HAP-1 (cell line): ENCODE data around the gene PABPN1L.
A peak's percentile ranks its signal among the peaks of the same experiment; 100 is the strongest.

Experiments
- DNase-seq, 2 experiments: peaks; one replicate each; pipeline ENCODE4 v3.0.0-alpha.2; 2016 to 2020; ENCODE audit warnings: low spot score in 2 of 2
- H3K27me3 ChIP-seq: fragments of 250-450 bp; sonication (Bioruptor Pico); 2 replicates; pipeline ENCODE4 v1.5.1; 2020; ENCODE audit warnings: low read depth, mild to moderate bottlenecking, moderate library complexity
- H3K36me3 ChIP-seq: fragments of 250-450 bp; sonication (Bioruptor Pico); replicated peaks from 2 replicates; pipeline ENCODE4 v1.5.1; 2020; ENCODE audit warnings: mild to moderate bottlenecking
- H3K4me1 ChIP-seq: fragments of 250-450 bp; sonication (Bioruptor Pico); 2 replicates; pipeline ENCODE4 v1.5.1; 2020; ENCODE audit warnings: mild to moderate bottlenecking
- H3K4me3 ChIP-seq: fragments of 250-450 bp; sonication (Bioruptor Pico); 2 replicates; pipeline ENCODE4 v1.5.1; 2020; ENCODE audit warnings: mild to moderate bottlenecking, moderate library complexity
- H3K9me3 ChIP-seq: fragments of 250-450 bp; sonication (Bioruptor Pico); 2 replicates; pipeline ENCODE4 v1.5.1; 2020; ENCODE audit warnings: mild to moderate bottlenecking, moderate library complexity
- in situ Hi-C: fragments of 300-500 bp; cut with MboI; formaldehyde crosslinking; loops from 3 replicates; pipeline ENCODE4 v1.14.3; 2020; ENCODE audit warnings: low sequenced_read_pairs, inconsistent platforms, mixed read lengths

Gene PABPN1L

DNA sequence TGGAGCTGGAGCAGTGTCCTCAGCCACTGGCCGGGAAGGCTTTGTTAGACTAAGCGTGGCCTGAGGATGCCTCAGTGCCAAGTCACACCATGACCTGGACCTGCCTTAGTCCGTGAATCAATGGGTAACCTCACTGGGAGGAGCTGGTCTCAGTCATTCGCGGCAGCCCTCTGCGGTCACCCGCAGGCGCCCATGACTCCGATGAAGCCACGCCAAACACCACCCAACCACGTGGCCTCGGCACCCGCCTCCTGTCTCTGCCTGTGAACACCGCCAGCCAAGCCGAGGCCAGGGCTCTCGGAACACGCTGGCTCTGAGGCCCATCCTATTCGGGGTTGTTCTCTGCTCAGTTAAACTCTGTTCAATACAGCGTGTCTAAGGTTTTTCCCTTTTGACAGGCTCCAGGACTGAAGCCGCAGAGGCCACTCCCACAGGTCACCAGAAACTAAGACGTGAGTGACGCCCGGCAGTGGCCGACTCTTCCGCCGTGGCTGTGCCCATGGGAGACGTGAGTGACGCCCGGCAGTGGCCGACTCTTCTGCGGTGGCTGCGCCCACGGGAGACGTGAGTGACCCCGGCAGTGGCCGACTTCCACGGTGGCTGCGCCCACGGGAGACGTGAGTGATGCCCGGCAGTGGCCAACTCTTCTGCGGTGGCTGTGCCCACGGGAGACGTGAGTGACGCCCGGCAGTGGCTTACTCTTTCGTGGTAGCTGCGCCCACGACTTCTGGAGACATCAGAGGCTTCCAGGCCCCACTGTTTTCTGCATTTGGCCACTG is 16.8 kb upstream of the PABPN1L start:
- no peak for DNase-seq
- in situ Hi-C loops: no loop called here
- Histone ChIP-seq H3K4me3 (no peak overlapping the region), H3K9me3 (no peaks in the 10 kb centered on the region), H3K4me1 (no peaks in the 10 kb centered on the region), H3K27me3 (no peaks in the 10 kb centered on the region), H3K36me3 (no peaks in the 10 kb centered on the region)

DNA sequence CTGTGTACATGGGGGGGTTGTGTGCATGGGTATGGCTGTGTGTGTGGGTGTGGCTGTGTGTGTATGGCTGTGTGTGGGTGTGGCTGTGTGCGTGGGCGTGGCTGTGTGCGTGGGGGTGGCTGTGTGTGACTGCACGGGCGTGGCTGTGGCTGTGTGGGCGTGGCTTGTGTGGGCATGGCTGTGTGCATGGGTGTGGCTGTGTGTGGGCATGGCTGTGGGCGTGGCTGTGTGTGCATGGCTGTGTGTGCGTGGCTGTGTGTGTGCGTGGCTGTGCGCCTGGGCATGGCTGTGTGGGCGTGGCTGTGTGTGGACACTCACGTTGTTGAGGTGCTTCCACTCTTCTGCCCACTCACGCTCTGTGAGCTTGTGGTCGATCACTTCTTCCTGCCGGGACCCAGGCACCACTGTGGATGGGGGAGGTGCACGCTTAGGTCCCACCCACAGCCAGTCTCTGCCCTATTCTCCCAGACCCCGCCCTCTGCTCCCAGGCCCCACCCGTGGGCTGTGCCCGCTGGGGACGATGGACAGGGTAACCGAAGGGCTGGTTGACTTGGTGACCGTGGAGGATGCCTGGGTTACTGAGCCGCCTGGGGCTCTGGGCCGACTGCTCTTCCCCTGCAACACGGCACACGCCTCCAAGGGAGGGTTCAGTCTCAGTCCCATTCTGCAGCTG is 16.0 kb upstream of the PABPN1L start:
- Histone ChIP-seq H3K4me3 (no peak overlapping the region), H3K27me3 (no peaks in the 10 kb centered on the region)
- in situ Hi-C loops: no loop called here

DNA sequence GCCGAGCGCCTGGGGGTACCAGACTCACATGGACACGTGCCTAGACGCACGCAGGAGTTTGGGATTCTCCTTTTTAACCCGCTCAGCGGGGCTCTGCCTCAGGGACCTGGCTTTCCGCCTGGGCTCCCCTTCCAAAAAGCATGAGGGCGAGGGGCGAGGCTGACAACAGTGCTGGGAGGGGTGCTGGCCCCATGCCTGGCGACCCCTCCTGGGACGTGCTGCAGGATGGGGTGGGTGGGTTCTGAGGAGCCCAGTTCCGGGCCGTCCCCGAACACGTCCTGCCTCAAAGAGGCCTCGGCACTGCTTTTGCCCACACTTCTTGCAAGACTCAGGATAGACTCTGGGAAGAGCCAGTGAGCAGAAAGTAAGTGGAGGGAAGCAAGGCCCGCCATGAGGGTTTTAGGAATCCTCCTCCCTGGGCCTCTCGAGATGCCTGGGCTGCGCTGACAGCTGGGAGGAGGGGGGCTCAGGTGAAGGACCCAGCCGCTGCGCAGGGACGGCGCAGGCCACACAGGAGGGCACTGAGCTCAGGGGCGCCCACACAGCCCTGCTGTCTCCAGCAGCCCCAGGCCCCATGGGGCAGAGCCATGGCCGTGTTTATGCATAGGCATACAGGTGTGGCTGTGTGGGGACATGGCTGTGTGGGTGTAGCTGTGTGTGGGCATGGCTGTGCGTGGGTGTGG is 15.4 kb upstream of the PABPN1L start:
- no peaks in the 10 kb centered on the region for H3K4me1 ChIP-seq
- no peak for DNase-seq
- H3K27me3 ChIP-seq: no peaks in the 10 kb centered on the region; the same call in 1 of the 2 replicates
- in situ Hi-C loops: no loop called here
- no peak overlapping the region for H3K4me3 ChIP-seq
- no peaks in the 10 kb centered on the region for H3K9me3 ChIP-seq
- no peaks in the 10 kb centered on the region for H3K36me3 ChIP-seq

More for the DNA sequence above, 16.0 kb upstream of the PABPN1L start:
- Histone ChIP-seq H3K9me3 (no peaks in the 10 kb centered on the region), H3K4me1 (no peaks in the 10 kb centered on the region), H3K36me3 (no peaks in the 10 kb centered on the region)
- DNase-seq: peak in 1 of 2 experiments; percentile 29

DNA sequence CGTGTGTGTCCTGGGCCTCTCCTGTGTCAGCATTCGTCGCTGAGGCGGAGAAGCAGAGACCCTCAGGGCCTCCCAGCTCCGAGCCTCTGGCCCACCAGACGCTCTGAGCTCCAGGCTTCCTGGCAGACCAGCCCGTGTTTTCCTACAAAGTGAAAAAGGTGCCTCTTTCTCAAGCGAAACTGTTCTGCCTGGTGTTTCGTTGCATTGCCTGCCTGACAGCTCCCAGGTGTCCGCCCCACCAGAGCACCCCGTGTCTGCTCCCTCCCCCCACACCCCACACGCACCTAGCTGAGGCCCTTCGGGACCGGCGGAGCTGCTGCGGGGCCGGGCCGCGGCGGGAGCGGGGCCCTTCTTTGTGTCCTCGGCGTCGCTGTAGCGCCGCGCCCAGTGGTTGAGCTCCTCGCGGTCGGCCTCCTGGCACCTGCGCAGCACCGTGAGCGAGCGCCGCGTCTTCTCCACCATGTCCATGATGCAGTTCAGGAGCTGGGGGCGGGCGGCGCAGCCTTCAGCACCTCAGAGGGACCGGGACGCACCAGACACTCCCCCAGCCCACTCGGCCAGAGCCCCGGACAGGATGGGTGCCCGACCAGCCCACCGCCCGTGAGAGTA is 14.7 kb upstream of the PABPN1L start:
- no peak for DNase-seq
- no peak overlapping the region for H3K4me3 ChIP-seq
- H3K36me3 ChIP-seq: no peaks in the 10 kb centered on the region
- H3K27me3 ChIP-seq: peaks cover under 1% of the 10 kb centered on the region; the same call in 1 of the 2 replicates
- H3K9me3 ChIP-seq: no peaks in the 10 kb centered on the region
- H3K4me1 ChIP-seq: no peaks in the 10 kb centered on the region
- in situ Hi-C loops: no loop called here

DNA sequence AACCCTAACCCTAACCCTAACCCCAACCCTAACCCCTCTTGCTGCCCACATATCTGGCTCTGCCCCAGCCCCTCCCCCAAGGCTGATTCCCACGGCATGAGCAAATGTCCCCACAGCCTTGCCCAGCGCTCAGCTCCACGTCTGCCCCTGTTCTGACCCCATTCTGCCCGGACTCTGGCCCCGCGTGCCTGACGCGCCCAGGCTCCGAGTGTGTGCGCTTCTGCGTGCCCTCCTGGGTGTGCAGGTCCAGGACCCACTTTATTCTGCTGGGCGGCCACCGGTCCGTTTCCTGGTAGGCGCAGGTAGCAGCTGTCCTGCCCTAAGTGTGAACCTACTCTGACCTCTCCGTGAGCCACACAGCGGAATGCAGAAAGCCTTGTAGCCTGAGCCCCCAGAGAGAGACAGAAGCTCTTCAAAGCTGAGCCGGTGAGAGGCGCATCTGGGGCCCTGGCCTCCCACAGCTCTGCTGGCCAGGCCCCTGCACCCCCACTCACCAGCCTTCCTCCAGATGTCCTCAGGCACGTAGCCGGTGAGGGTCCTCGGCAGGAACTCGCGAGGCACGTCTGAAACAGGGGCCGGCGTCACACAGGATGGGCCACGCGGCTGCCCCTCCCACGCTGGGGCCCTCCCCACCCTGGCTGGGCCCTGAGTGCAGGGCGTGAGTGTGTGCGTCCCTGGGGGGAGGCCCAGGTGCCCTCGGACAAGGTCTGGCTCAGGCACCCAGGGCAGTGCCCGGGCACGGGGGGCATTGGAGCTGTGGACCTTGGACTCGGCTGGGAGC is 14.0 kb upstream of the PABPN1L start:
- Histone ChIP-seq H3K4me3 (no peak overlapping the region), H3K4me1 (no peaks in the 10 kb centered on the region), H3K36me3 (no peaks in the 10 kb centered on the region), H3K27me3 (peaks cover 4% of the 10 kb centered on the region; the same call in 1 of the 2 replicates), H3K9me3 (no peaks in the 10 kb centered on the region)
- no peak for DNase-seq
- in situ Hi-C loops: no loop called here

DNA sequence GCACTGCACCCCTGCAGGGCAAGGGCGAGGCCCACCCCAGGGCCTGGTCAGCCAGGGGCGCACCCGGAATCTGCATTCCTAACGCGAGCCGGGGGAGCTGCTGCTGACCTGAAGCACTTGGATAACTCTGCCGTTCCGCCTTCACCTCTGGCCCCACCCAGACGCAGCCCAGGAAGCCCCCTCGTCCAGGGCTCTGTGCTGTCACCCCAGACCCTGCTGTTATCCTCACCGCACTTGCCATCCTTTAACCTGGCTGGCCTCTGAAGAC is 13.3 kb upstream of the PABPN1L start:
- Histone ChIP-seq H3K36me3 (no peaks in the 10 kb centered on the region), H3K9me3 (no peaks in the 10 kb centered on the region), H3K4me1 (no peaks in the 10 kb centered on the region), H3K27me3 (peaks cover 4% of the 10 kb centered on the region; the same call in 1 of the 2 replicates), H3K4me3 (no peak overlapping the region)
- no peak for DNase-seq
- in situ Hi-C loops: no loop called here

DNA sequence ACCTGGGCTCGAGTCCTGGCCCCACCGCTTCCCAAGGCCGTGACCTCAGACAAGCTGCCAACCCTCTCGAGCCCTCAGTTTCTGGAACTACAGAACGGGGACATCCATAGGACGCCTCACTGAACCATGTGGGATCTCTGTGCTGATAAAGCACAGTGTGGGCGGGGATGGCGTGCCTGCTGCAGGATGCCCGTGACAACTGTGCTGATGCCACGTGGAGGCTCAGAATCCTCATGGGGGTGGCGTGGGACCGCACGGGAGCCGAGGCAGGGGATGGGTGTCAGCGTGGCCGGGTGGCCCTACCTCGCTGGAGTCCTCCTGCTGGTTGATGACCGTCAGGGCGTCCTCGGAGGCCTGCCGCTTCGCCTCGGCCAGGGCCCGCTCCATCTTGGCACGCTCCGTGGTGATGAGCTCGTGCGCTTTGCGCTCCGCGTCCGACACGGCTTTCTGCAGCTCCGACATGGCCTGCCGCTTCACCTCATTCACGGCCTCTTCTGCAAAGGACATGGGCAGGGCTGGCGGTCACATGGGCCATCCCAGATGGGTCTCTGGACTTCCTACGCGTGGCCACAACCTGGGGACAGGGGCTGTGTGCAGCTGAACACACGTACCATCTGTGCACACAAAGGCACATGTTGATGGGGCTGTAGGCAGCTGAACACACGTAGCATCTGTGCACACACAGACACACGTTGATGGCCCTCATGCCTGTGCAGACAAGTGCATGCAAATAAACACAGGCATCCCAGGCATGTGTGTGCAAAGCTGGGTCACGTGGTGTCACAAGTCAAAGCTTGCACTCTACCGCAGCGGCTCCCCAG is 12.7 kb upstream of the PABPN1L start:
- in situ Hi-C loops: no loop called here
- DNase-seq: no peak
- no peaks in the 10 kb centered on the region for H3K36me3 ChIP-seq
- no peaks in the 10 kb centered on the region for H3K9me3 ChIP-seq
- H3K4me3 ChIP-seq: no peak overlapping the region
- no peaks in the 10 kb centered on the region for H3K4me1 ChIP-seq
- peaks cover 4% of the 10 kb centered on the region; the same call in 1 of the 2 replicates for H3K27me3 ChIP-seq

DNA sequence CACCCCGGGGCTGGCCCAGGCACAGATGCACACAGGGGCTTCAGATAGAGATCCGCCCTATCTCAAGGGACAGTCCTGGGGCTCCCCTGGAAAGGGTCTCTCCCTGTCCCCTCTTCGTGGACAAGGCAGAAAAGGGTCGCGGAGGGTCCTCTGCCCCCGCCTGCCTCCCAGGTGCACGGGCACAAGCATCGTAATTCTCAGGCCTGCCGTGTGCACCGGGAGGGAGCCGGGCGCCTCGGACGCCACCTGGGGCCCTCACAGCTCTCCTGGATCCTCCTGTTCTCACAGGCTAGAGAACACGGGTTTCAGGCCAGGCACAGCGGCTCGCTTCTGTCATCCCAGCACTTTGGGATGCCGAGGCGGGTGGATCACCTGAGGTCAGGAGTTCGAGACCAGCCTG is 11.9 kb upstream of the PABPN1L start:
- DNase-seq: no peak
- Histone ChIP-seq H3K9me3 (no peaks in the 10 kb centered on the region), H3K27me3 (peaks cover 4% of the 10 kb centered on the region; the same call in 1 of the 2 replicates), H3K4me1 (no peaks in the 10 kb centered on the region), H3K36me3 (no peaks in the 10 kb centered on the region), H3K4me3 (no peak overlapping the region)
- in situ Hi-C loops: no loop called here

DNA sequence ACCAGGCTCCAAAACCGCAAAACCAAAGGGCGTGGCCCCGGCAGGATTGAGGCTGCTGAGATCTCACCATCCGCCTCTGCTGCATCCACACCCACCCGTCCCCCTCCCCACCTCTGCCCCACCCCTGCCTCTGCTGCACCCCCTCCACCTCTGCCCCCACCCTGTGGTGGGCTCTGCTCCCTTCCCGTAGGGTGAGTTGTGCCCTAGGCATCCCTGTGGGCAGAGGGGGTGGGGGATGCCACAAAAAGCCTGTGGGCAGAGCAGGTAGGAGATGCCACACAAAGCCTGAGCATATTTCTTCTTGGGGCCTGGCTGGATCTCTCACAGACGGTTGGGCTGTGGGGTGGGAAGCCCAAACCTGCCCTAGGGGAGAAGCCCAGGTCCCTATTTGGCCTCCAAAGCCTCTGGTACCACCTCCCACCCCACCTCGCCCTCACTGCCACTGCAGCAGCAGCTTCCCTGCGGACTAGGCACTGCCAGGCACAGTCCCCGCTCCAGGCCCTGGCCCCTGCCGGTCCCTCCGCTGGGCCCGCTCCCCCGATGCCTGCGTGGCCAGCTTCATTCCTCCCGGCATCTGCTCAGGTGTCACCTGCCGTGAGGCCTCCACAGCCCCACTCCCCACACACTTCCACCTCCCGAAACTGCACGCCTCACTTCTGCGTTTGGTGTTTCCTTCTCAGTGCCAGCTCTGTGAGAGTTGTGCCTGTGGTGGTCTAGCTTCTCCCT is 11.3 kb upstream of the PABPN1L start:
- in situ Hi-C loops: no loop called here
- no peaks in the 10 kb centered on the region for H3K9me3 ChIP-seq
- no peaks in the 10 kb centered on the region for H3K36me3 ChIP-seq
- H3K4me3 ChIP-seq: no peak overlapping the region
- DNase-seq: no peak
- H3K4me1 ChIP-seq: no peaks in the 10 kb centered on the region
- H3K27me3 ChIP-seq: peaks cover 7% of the 10 kb centered on the region; the same call in 1 of the 2 replicates

DNA sequence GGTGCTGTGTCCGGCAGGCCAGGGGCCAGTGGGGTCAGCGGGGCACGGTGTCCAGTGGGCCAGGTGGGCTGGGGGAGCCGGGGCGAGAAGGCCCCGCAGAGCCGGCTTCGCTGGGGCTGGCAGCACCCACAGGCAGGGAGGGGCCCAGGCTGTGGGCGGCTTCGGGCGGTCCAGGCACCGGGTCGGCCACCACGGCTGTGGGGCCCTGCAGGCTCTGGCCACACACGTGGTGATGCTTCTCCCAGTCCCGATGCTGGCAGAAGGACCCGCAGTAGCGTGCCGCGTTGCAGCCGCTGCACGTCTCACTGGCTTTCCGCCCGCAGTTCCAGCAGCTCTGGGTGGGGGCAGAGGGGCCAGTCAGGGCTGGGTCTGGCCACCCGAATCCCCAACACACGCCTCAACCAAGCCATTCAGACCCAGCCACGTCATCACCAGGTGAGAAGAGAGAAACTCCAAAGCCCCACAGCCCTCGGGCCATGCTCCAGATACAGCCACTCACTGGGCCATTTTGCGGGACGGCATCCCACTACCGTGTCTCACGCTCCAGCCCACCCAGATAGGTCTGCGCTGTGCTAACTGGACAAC is 10.6 kb upstream of the PABPN1L start:
- Histone ChIP-seq H3K27me3 (peaks cover 7% of the 10 kb centered on the region; the same call in 1 of the 2 replicates), H3K36me3 (no peaks in the 10 kb centered on the region), H3K4me1 (no peaks in the 10 kb centered on the region), H3K9me3 (no peaks in the 10 kb centered on the region), H3K4me3 (no peak overlapping the region)
- in situ Hi-C loops: no loop called here
- DNase-seq: no peak

DNA sequence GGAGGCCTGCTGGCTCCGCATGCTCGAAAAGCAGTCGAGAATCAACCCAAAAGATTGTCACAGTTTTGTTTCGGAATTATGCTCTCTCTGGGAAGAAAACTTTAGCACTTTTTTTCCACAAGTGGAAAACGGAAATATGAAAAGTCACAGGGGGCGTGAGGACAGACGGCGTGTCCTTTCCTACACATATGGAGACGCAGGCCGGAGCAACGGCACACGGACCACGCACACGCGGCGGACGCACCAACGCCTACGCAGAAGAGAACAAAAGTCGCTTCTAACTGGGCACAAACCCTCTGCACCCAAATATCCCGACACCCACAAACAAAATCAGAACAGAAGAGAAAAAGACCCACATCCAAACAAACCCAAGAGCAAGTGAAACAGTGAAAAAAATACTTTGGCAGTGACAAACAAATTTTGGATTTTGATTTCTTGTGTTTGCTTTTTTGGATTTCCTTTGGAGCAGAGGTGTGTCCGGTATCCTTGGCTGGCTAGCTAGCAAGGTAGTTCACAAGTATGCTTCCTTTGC is 9.3 kb upstream of the PABPN1L start:
- Histone ChIP-seq H3K4me1 (no peaks in the 10 kb centered on the region), H3K4me3 (no peak overlapping the region), H3K9me3 (no peaks in the 10 kb centered on the region), H3K36me3 (no peaks in the 10 kb centered on the region), H3K27me3 (peaks cover 15% of the 10 kb centered on the region)
- no peak for DNase-seq
- in situ Hi-C loops: no loop called here
